Activated effector memory CD4-positive, alpha-beta T cell treated with anti-CD3 and anti-CD28 coated beads, Interleukin-2, amount 50 U/mL, for 16 hours (primary cell): ENCODE measurements around the gene RGL3.
"Not testable (repeated sequence)": the region's sequence is repeated elsewhere in the genome, so short reads cannot be mapped to it uniquely, and the experiment has no call there.

Experiments used
- DNase-seq: peaks from one replicate; pipeline ENCODE4 v3.0.0-alpha.2; 2020

The RGL3 gene

GRCh38 chr19:11356676-11357550 lies 62.2 kb downstream of the RGL3 start:
- DNase-seq, result no peak

DNA sequence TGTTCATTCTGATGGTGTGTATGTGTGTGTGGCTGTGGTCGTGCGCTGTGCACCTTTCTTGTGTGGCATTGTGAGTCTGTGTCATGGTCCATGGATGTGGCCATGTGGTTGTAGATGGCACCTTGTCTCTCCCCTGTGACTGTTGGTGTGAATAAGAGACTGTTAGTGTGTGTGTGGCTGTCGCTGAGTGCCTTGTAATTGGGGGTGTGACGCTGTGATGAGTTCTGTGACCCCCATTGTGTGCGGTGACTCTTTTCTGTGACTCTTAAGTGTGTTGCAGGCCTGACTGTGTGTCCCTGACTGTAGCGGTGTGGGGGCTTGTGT lies 63.1 kb downstream of the RGL3 start:
- DNase-seq, result no peak

GRCh38 chr19:11355160-11356073 lies 63.7 kb downstream of the RGL3 start, which contains the start of gene PLPPR2:
Gene PLPPR2, plus strand, starts transcription at chr19:11355432. Its CDS starts 2,242 bp downstream, at chr19:11357674.
- peak; percentile 93 for DNase-seq

DNA sequence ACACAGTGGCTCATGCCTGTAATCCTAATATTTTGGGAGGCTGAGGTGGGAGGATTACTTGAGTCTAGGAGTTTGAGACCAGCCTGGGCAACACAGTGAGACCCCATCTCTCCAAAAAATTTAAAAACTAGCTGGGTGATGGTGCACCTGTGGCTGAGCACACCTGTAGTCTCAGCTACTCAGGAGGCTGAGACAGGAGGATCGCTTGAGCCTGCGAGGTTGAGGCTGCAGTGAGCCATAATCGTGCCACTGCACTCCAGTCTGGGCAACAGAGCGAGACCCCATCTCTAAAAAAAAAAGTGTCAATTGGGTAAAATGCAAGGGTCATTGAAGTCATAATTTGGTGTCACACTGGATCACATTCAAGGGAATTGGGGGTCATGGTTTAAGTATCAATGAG lies 65.0 kb downstream of the RGL3 start:
- not testable (repeated sequence) for DNase-seq

- no peak for DNase-seq
Observed at GRCh38 chr19:11349171-11349570, 69.9 kb downstream of the RGL3 start.

DNA sequence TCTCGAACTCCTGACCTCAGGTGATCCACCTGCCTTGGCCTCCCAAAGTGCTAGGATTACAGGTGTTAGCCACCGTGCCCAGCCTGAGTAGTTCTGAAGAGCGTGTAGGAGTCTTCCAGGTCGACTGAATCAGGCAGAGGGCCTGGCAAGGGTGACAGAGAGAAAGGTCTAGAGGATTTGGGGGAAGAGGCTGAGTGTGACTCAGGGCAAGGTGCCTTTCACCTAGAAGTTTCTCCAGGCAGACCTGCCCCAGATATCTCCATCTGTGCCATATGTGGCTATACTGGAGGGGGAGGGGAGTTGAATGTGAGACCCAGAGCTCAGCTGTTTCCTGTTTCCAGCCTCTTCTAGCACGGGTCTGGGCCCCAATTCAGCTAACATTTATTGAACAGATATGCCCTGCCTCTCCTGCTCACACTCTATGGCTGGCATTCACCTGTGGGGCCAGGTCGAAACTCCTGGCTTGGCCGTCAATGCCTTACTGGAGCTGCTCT lies 71.5 kb downstream of the RGL3 start:
- no peak for DNase-seq

- DNase-seq, result peak; percentile 99
Observed at GRCh38 chr19:11346104-11346940, 72.8 kb downstream of the RGL3 start, which contains the start of the genes CCDC159 and TMEM205. Gene CCDC159, plus strand, starts transcription at chr19:11346519. Its CDS starts 88 bp downstream, at chr19:11346607. Gene TMEM205, minus strand, starts transcription at chr19:11346268. Its CDS starts 649 bp downstream, at chr19:11345619.

- DNase-seq, result no peak
Observed at GRCh38 chr19:11345122-11345803, 73.9 kb downstream of the RGL3 start.
